Measurements from ENCODE around the gene SRSF3.
A peak's percentile ranks its signal among the peaks of the same experiment; 100 is the strongest.
"Not testable (repeated sequence)": the region's sequence is repeated elsewhere in the genome, so short reads cannot be mapped to it uniquely, and the experiment has no call there.

SRSF3 gene

GRCh38 chr6:36603222-36604089 lies 9.3 kb downstream of the SRSF3 start:
- Histone ChIP-seq H3K4me3 (ENCODE audit: low read depth in 1 of 2, low read length in 1 of 2) (no peak overlapping the region), H3K27me3 (no peaks in the 10 kb centered on the region), H3K36me3 (peaks cover 97% of the 10 kb centered on the region), H3K9me3 (no peaks in the 10 kb centered on the region), H3K27ac (peak overlapping the region; percentile 14), H3K4me1 (ENCODE audit: control insufficient read depth in 1 of 2, insufficient read depth in 1 of 2, low read depth in 1 of 2, low read length in 1 of 2) (peaks cover 20 to 21% of the 10 kb centered on the region in 2 experiments)
- TF ChIP-seq CTCF (IDR thresholded peaks at IDR 0.05) = no peak

GRCh38 chr6:36604090-36605060 lies 10.2 kb downstream of the SRSF3 start:
- Histone ChIP-seq H3K27ac (peak overlapping the region; percentile 26), H3K4me1 (ENCODE audit: control insufficient read depth in 1 of 2, insufficient read depth in 1 of 2, low read depth in 1 of 2, low read length in 1 of 2) (peaks cover 13 to 15% of the 10 kb centered on the region in 2 experiments), H3K9me3 (no peaks in the 10 kb centered on the region), H3K36me3 (peaks cover 96% of the 10 kb centered on the region), H3K27me3 (no peaks in the 10 kb centered on the region), H3K4me3 (ENCODE audit: low read depth in 1 of 2, low read length in 1 of 2) (no peak overlapping the region)
- TF ChIP-seq CTCF (IDR thresholded peaks at IDR 0.05) = no peak

- Histone ChIP-seq H3K36me3 (peaks cover 93% of the 10 kb centered on the region), H3K27ac (no peak overlapping the region), H3K9me3 (no peaks in the 10 kb centered on the region), H3K4me1 (ENCODE audit: control insufficient read depth in 1 of 2, insufficient read depth in 1 of 2, low read depth in 1 of 2, low read length in 1 of 2) (peaks cover 12 to 15% of the 10 kb centered on the region in 2 experiments), H3K27me3 (no peaks in the 10 kb centered on the region), H3K4me3 (ENCODE audit: low read depth in 1 of 2, low read length in 1 of 2) (no peak overlapping the region)
- no peak for TF ChIP-seq CTCF (IDR thresholded peaks at IDR 0.05)
These were observed 11.0 kb downstream of the SRSF3 start for GRCh38 chr6:36605143-36605542.

- Histone ChIP-seq H3K27ac (peak overlapping the region; percentile 40), H3K9me3 (no peaks in the 10 kb centered on the region), H3K4me3 (ENCODE audit: low read depth in 1 of 2, low read length in 1 of 2) (no peak overlapping the region), H3K27me3 (no peaks in the 10 kb centered on the region), H3K4me1 (ENCODE audit: control insufficient read depth in 1 of 2, insufficient read depth in 1 of 2, low read depth in 1 of 2, low read length in 1 of 2) (peaks cover 8 to 15% of the 10 kb centered on the region in 2 experiments), H3K36me3 (peaks cover 91% of the 10 kb centered on the region)
- TF ChIP-seq CTCF (IDR thresholded peaks at IDR 0.05) = no peak
These were observed 11.6 kb downstream of the SRSF3 start for GRCh38 chr6:36605560-36606391.

GRCh38 chr6:36607305-36607682 lies 13.1 kb downstream of the SRSF3 start:
- not testable (repeated sequence) for H3K27me3 ChIP-seq; H3K27ac ChIP-seq; H3K4me3 ChIP-seq (ENCODE audit: low read depth in 1 of 2, low read length in 1 of 2); H3K9me3 ChIP-seq
- H3K36me3 ChIP-seq = peaks cover 88% of the 10 kb centered on the region
- H3K4me1 ChIP-seq (ENCODE audit: control insufficient read depth in 1 of 2, insufficient read depth in 1 of 2, low read depth in 1 of 2, low read length in 1 of 2) = peaks cover 8 to 12% of the 10 kb centered on the region in 2 experiments
